Measurements from ENCODE around the gene ASB2. TPM values are rescaled to one million over a fixed set of nuclear protein-coding genes. Genes with fewer than 3 reads are reported as not detected.

The ASB2 gene
- polyA plus RNA-seq, 1 of the 3 experiments (the other 2 are of a cell fraction): 0.15 TPM

- no peak overlapping the region for H2AFZ ChIP-seq (ENCODE audit: low read depth)
- no peaks in the 10 kb centered on the region for H3F3A ChIP-seq (replicated peaks; ENCODE audit: insufficient read depth)
- H3K4me2 ChIP-seq: no peak overlapping the region
- H3K4me1 ChIP-seq (ENCODE audit: control insufficient read depth in 1 of 2, insufficient read depth in 2 of 2, low read depth in 1 of 2, low read length in 1 of 2): no peaks in the 10 kb centered on the region
- H3K27me3 ChIP-seq (ENCODE audit: insufficient read depth): no peaks in the 10 kb centered on the region
- H3K36me3 ChIP-seq (replicated peaks in 1 of 2; ENCODE audit: control insufficient read depth in 1 of 2, insufficient read depth in 2 of 2, low read length in 1 of 2): no peaks in the 10 kb centered on the region
- no peaks in the 10 kb centered on the region for H3K9me2 ChIP-seq
- no peaks in the 10 kb centered on the region for H3K79me2 ChIP-seq (ENCODE audit: insufficient read depth)
- no peaks in the 10 kb centered on the region for H4K20me1 ChIP-seq (ENCODE audit: insufficient read depth)
- no peaks in the 10 kb centered on the region for H3K9me3 ChIP-seq
- WGBS (ENCODE audit: low lambda C conversion rate): 76% methylated on average over 4 of the region's 4 CpGs
- DNase-seq: no peak
- no peak overlapping the region for H3K4me3 ChIP-seq (ENCODE audit: low read depth in 2 of 2, low read length in 1 of 2)
- ChIA-PET CTCF (interaction anchor here (0.8 to 1.7 kb wide), 6 partner anchors 10 to 77 kb away, joined by 3 to 8 read pairs (median 4); no protein-coding TSS in a partner anchor), POLR2A (no interaction called here)
- no peak for TF ChIP-seq NRF1 (IDR thresholded peaks at IDR 0.05; ENCODE audit: low read depth, low read length)
- no peak for TF ChIP-seq MXI1 (IDR thresholded peaks at IDR 0.05; ENCODE audit: low read depth, low read length)
- TF ChIP-seq YY1 (IDR thresholded peaks at IDR 0.05; ENCODE audit: low read depth): no peak
- TF ChIP-seq TCF12 (IDR thresholded peaks at IDR 0.05): no peak
- TF ChIP-seq NFIC (IDR thresholded peaks at IDR 0.05; ENCODE audit: borderline replicate concordance): no peak
- TF ChIP-seq, protein P1, sequence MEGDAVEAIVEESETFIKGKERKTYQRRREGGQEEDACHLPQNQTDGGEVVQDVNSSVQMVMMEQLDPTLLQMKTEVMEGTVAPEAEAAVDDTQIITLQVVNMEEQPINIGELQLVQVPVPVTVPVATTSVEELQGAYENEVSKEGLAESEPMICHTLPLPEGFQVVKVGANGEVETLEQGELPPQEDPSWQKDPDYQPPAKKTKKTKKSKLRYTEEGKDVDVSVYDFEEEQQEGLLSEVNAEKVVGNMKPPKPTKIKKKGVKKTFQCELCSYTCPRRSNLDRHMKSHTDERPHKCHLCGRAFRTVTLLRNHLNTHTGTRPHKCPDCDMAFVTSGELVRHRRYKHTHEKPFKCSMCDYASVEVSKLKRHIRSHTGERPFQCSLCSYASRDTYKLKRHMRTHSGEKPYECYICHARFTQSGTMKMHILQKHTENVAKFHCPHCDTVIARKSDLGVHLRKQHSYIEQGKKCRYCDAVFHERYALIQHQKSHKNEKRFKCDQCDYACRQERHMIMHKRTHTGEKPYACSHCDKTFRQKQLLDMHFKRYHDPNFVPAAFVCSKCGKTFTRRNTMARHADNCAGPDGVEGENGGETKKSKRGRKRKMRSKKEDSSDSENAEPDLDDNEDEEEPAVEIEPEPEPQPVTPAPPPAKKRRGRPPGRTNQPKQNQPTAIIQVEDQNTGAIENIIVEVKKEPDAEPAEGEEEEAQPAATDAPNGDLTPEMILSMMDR (IDR thresholded peaks at IDR 0.05): no peak
- no peak for TF ChIP-seq EZH2phosphoT487 (IDR thresholded peaks at IDR 0.05; ENCODE audit: borderline replicate concordance, low read depth)
- no peak for TF ChIP-seq ZBTB33 (IDR thresholded peaks at IDR 0.05; ENCODE audit: borderline replicate concordance, low read depth)
- no peak for TF ChIP-seq SIN3A (IDR thresholded peaks at IDR 0.05; ENCODE audit: borderline replicate concordance, low read depth, low read length)
- TF ChIP-seq PBX3 (IDR thresholded peaks at IDR 0.05): no peak
- no peak for TF ChIP-seq SMC3 (IDR thresholded peaks at IDR 0.05; ENCODE audit: low read depth, low read length)
- no peak overlapping the region for H3K27ac ChIP-seq (ENCODE audit: low read depth in 2 of 2, low read length in 1 of 2)
- H3K9ac ChIP-seq: no peak overlapping the region
Observed at GRCh38 chr14:93914278-93914677, 62.1 kb downstream of the ASB2 start.

GRCh38 chr14:93912782-93913181 is 63.6 kb downstream of the ASB2 start:
- Histone ChIP-seq H3K9me3 (no peaks in the 10 kb centered on the region), H3K4me1 (ENCODE audit: control insufficient read depth in 1 of 2, insufficient read depth in 2 of 2, low read depth in 1 of 2, low read length in 1 of 2) (no peaks in the 10 kb centered on the region), H3K9ac (no peak overlapping the region), H3K79me2 (ENCODE audit: insufficient read depth) (no peaks in the 10 kb centered on the region), H2AFZ (ENCODE audit: low read depth) (no peak overlapping the region), H3K36me3 (replicated peaks in 1 of 2; ENCODE audit: control insufficient read depth in 1 of 2, insufficient read depth in 2 of 2, low read length in 1 of 2) (no peaks in the 10 kb centered on the region), H4K20me1 (ENCODE audit: insufficient read depth) (no peaks in the 10 kb centered on the region), H3F3A (replicated peaks; ENCODE audit: insufficient read depth) (no peaks in the 10 kb centered on the region), H3K9me2 (no peaks in the 10 kb centered on the region), H3K27me3 (ENCODE audit: insufficient read depth) (no peaks in the 10 kb centered on the region), H3K27ac (ENCODE audit: low read depth in 2 of 2, low read length in 1 of 2) (no peak overlapping the region), H3K4me2 (no peak overlapping the region), H3K4me3 (ENCODE audit: low read depth in 2 of 2, low read length in 1 of 2) (no peak overlapping the region)
- no peak for TF ChIP-seq NFIC (IDR thresholded peaks at IDR 0.05; ENCODE audit: borderline replicate concordance)
- no peak for TF ChIP-seq MXI1 (IDR thresholded peaks at IDR 0.05; ENCODE audit: low read depth, low read length)
- no peak for TF ChIP-seq USF1 (IDR thresholded peaks at IDR 0.05; ENCODE audit: borderline replicate concordance, low read depth)
- CTCF ChIA-PET: interaction anchor here (0.8 to 2.6 kb wide), 6 partner anchors 9 to 258 kb away, joined by 3 to 14 read pairs (median 4); no protein-coding TSS in a partner anchor
- POLR2A ChIA-PET: no interaction called here
- no peak for DNase-seq
- 27% methylated on average over 3 of the region's 4 CpGs for WGBS (ENCODE audit: low lambda C conversion rate)

Data from SK-N-SH (cell line).